ENCODE data around the gene FBXO27. TPM values are rescaled to one million over a fixed set of nuclear protein-coding genes. Genes with fewer than 3 reads are reported as not detected.
A peak's percentile ranks its signal among the peaks of the same experiment; 100 is the strongest.
"Not testable (repeated sequence)": the region's sequence is repeated elsewhere in the genome, so short reads cannot be mapped to it uniquely, and the experiment has no call there.

FBXO27 gene
- total RNA-seq, 2 donors from 2014 or later: 19.2 to 19.8 TPM

GRCh38 chr19:39046037-39046821, 13.9 kb upstream of the FBXO27 start:
- intact Hi-C loops (cut with DNase I): no loop called here
- DNase-seq (no peak), ATAC-seq (no peak)

GRCh38 chr19:39045506-39045905, 13.2 kb upstream of the FBXO27 start:
- ATAC-seq (no peak), DNase-seq (no peak)
- intact Hi-C loops (cut with DNase I): no loop called here

DNA sequence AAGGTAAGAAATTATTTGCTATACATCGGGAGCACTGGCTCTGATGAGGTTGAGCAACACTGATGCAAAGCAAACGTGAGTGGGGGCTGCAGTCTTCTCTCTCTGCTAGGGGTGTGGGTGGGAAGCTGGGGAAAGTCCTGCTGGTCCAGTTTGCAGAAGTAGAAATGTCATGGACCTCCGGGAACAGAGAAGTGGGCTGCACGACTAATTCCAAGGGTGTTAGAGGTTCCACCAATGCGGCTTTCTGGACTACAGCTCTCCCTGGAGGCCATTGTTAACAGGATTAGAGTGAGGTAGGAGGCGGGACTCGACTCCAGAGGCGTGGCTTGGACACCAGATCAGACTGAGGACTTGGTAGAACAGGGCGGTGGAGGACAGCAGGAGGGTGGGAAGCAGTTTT, 5.7 kb upstream of the FBXO27 start:
- intact Hi-C loops (cut with DNase I): no loop called here
- peak; percentile 47 to 76 for ATAC-seq
- peak; percentile 24 for DNase-seq

GRCh38 chr19:39037194-39037593, 4.8 kb upstream of the FBXO27 start:
- DNase-seq: no peak
- intact Hi-C loops (cut with DNase I): no loop called here
- no peak for ATAC-seq

GRCh38 chr19:39036581-39036980, 4.2 kb upstream of the FBXO27 start:
- no peak for ATAC-seq
- intact Hi-C loops (cut with DNase I): no loop called here
- DNase-seq: no peak

- ATAC-seq (peak; percentile 91 to 99), DNase-seq (peak; percentile 92)
- intact Hi-C loops (cut with DNase I): no loop called here
Observed at GRCh38 chr19:39031368-39032062, 834 bp downstream of the FBXO27 start.

DNA sequence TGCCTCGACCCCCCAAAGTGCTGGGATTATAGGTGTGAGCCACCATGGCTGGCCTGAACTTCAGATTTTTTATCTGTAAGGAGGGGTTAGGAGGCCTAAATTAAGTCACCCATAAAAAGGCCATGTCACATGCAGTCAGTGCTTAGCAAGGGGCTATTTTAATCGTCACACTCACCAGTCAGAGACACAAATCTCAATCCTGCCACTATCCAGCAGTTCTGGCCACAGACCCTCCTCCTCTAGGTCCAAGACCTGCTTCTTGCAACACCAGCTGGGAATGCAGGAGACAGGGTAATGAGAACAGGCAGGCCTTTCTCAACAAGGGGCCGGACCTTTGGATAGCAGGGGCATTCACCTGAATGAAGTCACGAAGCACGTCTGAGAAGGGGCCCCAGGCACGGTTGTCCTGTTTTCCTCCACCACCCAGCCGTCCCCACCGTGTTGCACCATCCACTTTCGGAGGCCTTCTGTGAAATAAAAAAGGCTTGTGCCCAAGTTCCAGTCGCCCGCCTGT, 1.4 kb downstream of the FBXO27 start:
- DNase-seq (no peak), ATAC-seq (peak in 1 of 2 donors; percentile 8)
- intact Hi-C loops (cut with DNase I): no loop called here

GRCh38 chr19:39024875-39025641, 7.3 kb downstream of the FBXO27 start:
- ATAC-seq: no peak

GRCh38 chr19:39021063-39021462, 11.3 kb downstream of the FBXO27 start:
- intact Hi-C loops (cut with DNase I): no loop called here
- DNase-seq: no peak
- ATAC-seq: no peak

More at GRCh38 chr19:39024875-39025641, 7.3 kb downstream of the FBXO27 start:
- DNase-seq: no peak
- intact Hi-C loops (cut with DNase I): no loop called here

DNA sequence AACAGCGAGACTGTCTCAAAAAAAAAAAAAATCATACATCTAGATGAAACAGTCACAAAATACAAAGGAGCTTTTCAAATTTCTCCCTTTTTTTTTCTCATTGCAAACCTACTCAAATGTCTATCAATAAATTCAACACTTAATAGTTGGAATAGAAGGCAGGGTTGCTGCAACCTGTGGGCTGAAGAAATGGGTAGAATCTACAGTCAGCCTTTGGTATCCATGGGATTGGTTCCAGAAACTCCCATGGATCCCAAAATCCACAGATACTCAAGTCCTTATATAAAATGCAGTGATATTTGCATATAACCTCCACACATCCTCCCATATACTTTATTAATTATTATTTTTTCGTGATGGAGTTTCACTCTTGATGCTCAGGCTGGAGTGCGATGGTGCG, 14.7 kb downstream of the FBXO27 start:
- no peak for DNase-seq
- intact Hi-C loops (cut with DNase I): no loop called here
- no peak for ATAC-seq

GRCh38 chr19:39017026-39017425, 15.3 kb downstream of the FBXO27 start:
- no peak for ATAC-seq
- intact Hi-C loops (cut with DNase I): no loop called here
- DNase-seq: no peak

DNA sequence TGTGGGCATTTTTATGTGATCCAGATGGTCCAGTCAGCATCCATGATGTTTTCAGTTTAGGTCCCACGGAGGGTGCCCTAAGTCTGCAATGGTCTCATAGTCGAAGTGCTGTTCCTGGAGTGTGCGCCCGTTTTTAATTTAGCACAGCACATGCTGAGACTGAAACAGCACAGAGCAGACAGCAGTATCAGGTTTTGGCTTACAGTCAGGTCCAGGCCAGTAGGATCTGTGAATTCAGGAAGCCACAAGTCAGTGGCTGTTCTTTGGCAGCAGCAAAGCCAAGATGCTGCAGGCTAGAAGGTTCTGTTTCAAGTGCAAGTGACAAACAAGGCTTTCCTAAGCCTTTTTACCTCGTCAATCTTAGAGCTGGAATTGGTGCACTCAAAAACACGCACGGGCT, 18.3 kb downstream of the FBXO27 start:
- ATAC-seq (no peak), DNase-seq (no peak)
- intact Hi-C loops (cut with DNase I): no loop called here

GRCh38 chr19:39009001-39009400, 23.3 kb downstream of the FBXO27 start:
- ATAC-seq (no peak), DNase-seq (no peak)
- intact Hi-C loops (cut with DNase I): no loop called here

DNA sequence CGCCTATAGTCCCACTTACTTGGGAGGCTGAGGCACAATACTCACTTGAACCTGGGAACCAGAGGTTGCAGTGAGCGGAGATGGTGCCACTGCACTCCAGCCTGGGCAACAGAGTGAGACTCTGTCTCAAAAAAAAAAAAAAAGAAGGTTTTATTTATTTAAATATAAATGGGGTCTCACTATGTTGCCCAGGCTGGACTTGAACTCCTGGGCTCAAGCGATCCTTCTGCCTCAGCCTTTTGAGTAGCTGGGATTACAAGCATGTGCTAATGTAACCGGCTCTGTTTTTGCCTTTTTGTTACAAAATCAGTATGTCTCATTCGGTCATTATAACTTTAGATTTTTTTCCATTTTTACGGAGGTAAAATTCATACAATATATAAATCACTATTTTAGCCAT, 24.2 kb downstream of the FBXO27 start:
- intact Hi-C loops (cut with DNase I): no loop called here
- DNase-seq: no peak
- no peak for ATAC-seq

- ATAC-seq: no peak
- intact Hi-C loops (cut with DNase I): no loop called here
- no peak for DNase-seq
Observed at GRCh38 chr19:39007096-39007495, 25.3 kb downstream of the FBXO27 start.

DNA sequence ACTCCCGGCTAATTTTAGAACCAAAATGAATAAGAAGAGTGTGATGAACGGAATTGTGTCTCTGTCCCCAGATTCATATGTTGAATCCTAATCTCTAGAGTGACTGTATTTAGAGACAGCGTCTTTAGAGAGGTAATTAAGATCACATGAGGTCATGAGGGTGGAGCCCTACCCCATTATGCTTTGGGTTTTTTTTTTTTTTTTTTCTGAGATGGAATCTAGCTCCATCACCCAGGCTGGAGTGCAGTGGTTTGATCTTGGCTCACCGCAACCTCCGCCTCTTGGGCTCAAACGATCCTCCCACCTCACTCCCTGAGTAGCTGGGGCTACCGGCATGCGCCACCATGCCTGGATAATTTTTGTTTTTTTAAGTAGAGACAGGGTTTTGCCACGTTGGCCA, 27.9 kb downstream of the FBXO27 start:
- no peak for ATAC-seq
- intact Hi-C loops (cut with DNase I): no loop called here

DNA sequence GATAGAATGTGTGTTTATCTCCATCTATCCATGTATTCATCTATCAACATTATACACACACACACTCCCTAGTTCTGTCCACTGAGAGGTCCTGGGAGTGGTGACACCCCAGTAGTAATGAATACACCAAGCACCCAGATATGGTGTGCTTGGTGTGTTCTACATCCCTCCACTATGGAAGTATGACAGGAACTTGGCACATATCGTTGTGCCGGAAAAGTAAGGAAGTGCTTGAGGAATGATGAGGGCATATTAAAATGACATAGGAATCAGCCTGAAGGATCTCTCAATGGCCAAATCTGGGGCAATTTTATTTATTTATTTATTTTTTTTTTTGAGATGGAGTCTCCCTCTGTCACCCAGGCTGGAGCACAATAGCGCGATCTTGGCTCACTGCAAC, 28.6 kb downstream of the FBXO27 start:
- ATAC-seq (no peak), DNase-seq (no peak)
- intact Hi-C loops (cut with DNase I): no loop called here

More for the DNA sequence above, 27.9 kb downstream of the FBXO27 start:
- no peak for DNase-seq

DNA sequence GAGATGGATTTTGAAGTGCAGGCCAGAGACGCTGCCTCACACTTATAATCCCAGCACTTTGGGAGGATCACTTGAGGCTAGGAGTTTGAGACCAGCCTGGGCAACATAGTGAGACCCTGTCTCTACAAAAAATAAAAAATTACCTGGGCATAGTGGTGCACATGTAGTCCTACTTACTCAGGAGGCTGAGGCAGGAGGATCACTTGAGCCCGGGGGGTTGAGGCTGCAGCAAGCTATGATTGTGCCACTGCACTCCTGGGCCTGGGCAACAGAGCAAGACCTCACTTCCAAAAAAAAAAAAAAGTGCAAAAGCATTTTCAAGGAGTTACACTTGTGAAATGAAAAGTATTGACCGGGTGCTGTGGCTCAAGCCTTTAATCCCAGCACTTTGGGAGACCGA, 29.2 kb downstream of the FBXO27 start:
- ATAC-seq: no peak
- no peak for DNase-seq
- intact Hi-C loops (cut with DNase I): no loop called here

GRCh38 chr19:39001041-39001440, 31.3 kb downstream of the FBXO27 start:
- DNase-seq: no peak
- ATAC-seq: no peak
- intact Hi-C loops (cut with DNase I): no loop called here

DNA sequence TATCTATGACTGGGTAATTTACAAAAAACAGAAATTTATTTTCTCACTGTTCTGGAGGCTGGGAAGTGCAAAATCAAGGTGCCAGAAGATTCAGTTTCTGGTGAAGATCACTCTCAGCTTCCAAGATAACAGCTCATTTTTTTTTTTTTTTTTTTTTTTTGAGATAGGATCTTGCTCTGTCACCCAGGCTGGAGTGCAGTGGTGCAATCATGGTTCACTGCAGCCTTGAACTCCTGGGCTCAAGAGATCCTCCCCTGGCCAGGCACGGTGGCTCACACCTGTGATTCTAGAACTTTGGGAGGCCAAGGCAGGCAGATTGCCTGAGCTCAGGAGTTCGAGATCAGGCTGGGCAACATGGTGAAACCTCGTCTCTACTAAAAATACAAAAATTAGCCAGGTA, 34.8 kb downstream of the FBXO27 start:
- DNase-seq; intact Hi-C loops (cut with DNase I); ATAC-seq: not testable (repeated sequence)

Measured in left cardiac atrium (tissue), 4 donors.